IMR-90 (cell line): Measurements from ENCODE around the gene ODF2. TPM values are rescaled to one million over a fixed set of nuclear protein-coding genes. Genes with fewer than 3 reads are reported as not detected.

Experiments used
- ATAC-seq: fragments of 200-7000 bp; cut with Tn5 transposase; 2 replicates; pipeline ENCODE4 v1.9.1; 2020; ENCODE audit warnings: low read depth, mild to moderate bottlenecking, moderate library complexity
- BruUV-seq: library from RNA; stranded (reverse); fragments of 400-500 nt; replicated peaks from 2 replicates; lab custom pipeline; 2021; lab: Mats Ljungman, UMichigan
- CTCF ChIA-PET: fragments of 300-600 bp; formaldehyde crosslinking; extraction: SDS; loops from one replicate; lab custom pipeline; 2021; ENCODE audit warnings: antibody characterized with exemption; lab: Yijun Ruan, JAX
- POLR2A ChIA-PET: fragments of 300-600 bp; sonication (Branson Sonifier 250); formaldehyde crosslinking; loops from one replicate; lab custom pipeline; 2022; ENCODE audit warnings: antibody characterized with exemption; ENCODE audit not compliant: unreplicated experiment; lab: Charles Lee
- DNase-seq: peaks from one replicate; pipeline ENCODE4 v3.0.0; 2013
- H2AFZ ChIP-seq: replicated peaks from 2 replicates; pipeline ENCODE3; 2013; ENCODE audit warnings: low read length, mild to moderate bottlenecking; ENCODE audit not compliant: poor library complexity
- H2AK5ac ChIP-seq: 2 replicates; pipeline ENCODE4 v1.6.1; 2013; ENCODE audit warnings: low read depth, low read length, inconsistent platforms
- H2AK9ac ChIP-seq: replicated peaks from 2 replicates; pipeline ENCODE3; 2013; ENCODE audit warnings: mild to moderate bottlenecking, low read depth, low read length, moderate library complexity; ENCODE audit not compliant: poor library complexity
- H2BK120ac ChIP-seq: 2 replicates; pipeline ENCODE4 v1.6.1; 2013; ENCODE audit warnings: low read depth, low read length, inconsistent platforms
- H2BK15ac ChIP-seq: 3 replicates; pipeline ENCODE4 v1.6.1; 2013; ENCODE audit warnings: low read depth, low read length, inconsistent platforms
- H2BK20ac ChIP-seq: 2 replicates; pipeline ENCODE4 v1.6.1; 2013; ENCODE audit warnings: low read depth, mild to moderate bottlenecking, inconsistent platforms, low read length, moderate library complexity
- H2BK5ac ChIP-seq: 2 replicates; pipeline ENCODE4 v1.6.1; 2013; ENCODE audit warnings: mild to moderate bottlenecking, low read depth, low read length, inconsistent platforms; ENCODE audit not compliant: poor library complexity, severe bottlenecking
- H3K14ac ChIP-seq: replicated peaks from 2 replicates; pipeline ENCODE4 v1.6.1; 2013; ENCODE audit warnings: low read depth, low read length, inconsistent platforms
- H3K18ac ChIP-seq: 2 replicates; pipeline ENCODE4 v1.6.1; 2013; ENCODE audit warnings: low read depth, low read length, control low read depth
- H3K23ac ChIP-seq: 2 replicates; pipeline ENCODE4 v1.6.1; 2013; ENCODE audit warnings: low read depth, low read length, inconsistent platforms
- H3K27ac ChIP-seq: 2 replicates; pipeline ENCODE4 v1.5.1; 2013; ENCODE audit warnings: mild to moderate bottlenecking, control low read depth, low read length; ENCODE audit not compliant: insufficient read depth
- H3K27me3 ChIP-seq: 2 replicates; pipeline ENCODE4 v1.6.1; 2013; ENCODE audit warnings: low read length; ENCODE audit not compliant: control insufficient read depth, insufficient read depth
- H3K36me3 ChIP-seq: 2 replicates; pipeline ENCODE4 v1.6.1; 2013; ENCODE audit warnings: low read length, mixed read lengths; ENCODE audit not compliant: control insufficient read depth, insufficient read depth
- H3K4ac ChIP-seq: 2 replicates; pipeline ENCODE4 v1.6.1; 2013; ENCODE audit warnings: low read depth, low read length, inconsistent platforms
- H3K4me1 ChIP-seq: 2 replicates; pipeline ENCODE4 v1.6.1; 2013; ENCODE audit warnings: low read length, mixed read lengths; ENCODE audit not compliant: control insufficient read depth, insufficient read depth
- H3K4me2 ChIP-seq: 2 replicates; pipeline ENCODE4 v1.6.1; 2013; ENCODE audit warnings: low read depth, mild to moderate bottlenecking, control low read depth, low read length, moderate library complexity
- H3K4me3 ChIP-seq: 2 replicates; pipeline ENCODE4 v1.5.1; 2013; ENCODE audit warnings: low read depth, mild to moderate bottlenecking, control low read depth, low read length, moderate library complexity; ENCODE audit not compliant: insufficient read depth
- H3K56ac ChIP-seq: 2 replicates; pipeline ENCODE4 v1.6.1; 2013; ENCODE audit warnings: low read length, inconsistent platforms; ENCODE audit not compliant: insufficient read depth; ENCODE audit errors: extremely low read depth
- H3K79me1 ChIP-seq, 2 experiments: 2 replicates each; pipeline ENCODE4 v1.6.1; 2013; ENCODE audit warnings: low read length in 2 of 2, inconsistent platforms in 1 of 2, low read depth in 1 of 2
- H3K9ac ChIP-seq: 2 replicates; pipeline ENCODE4 v1.6.1; 2013; ENCODE audit warnings: low read depth, low read length, control low read depth
- H3K9me1 ChIP-seq: 2 replicates; pipeline ENCODE4 v1.6.1; 2013; ENCODE audit warnings: low read length, inconsistent platforms; ENCODE audit not compliant: insufficient read depth
- H3K9me3 ChIP-seq: 2 replicates; pipeline ENCODE4 v1.6.1; 2013; ENCODE audit warnings: low read length; ENCODE audit not compliant: control insufficient read depth, insufficient read depth
- H4K20me1 ChIP-seq: 2 replicates; pipeline ENCODE4 v1.6.1; 2013; ENCODE audit warnings: low read length, inconsistent platforms; ENCODE audit not compliant: insufficient read depth
- H4K5ac ChIP-seq: 2 replicates; pipeline ENCODE4 v1.6.1; 2013; ENCODE audit warnings: mild to moderate bottlenecking, low read depth, low read length, control low read depth
- H4K8ac ChIP-seq, 2 experiments: 2 replicates each; pipeline ENCODE4 v1.6.1; 2013; ENCODE audit warnings: low read depth in 2 of 2, low read length in 2 of 2, control low read depth in 1 of 2, inconsistent platforms in 1 of 2
- H4K91ac ChIP-seq: 2 replicates; pipeline ENCODE4 v1.6.1; 2013; ENCODE audit warnings: low read depth, low read length, inconsistent platforms; ENCODE audit not compliant: insufficient read depth
- CHD1 ChIP-seq: IDR thresholded peaks from 2 replicates; pipeline ENCODE4 v1.6.1; 2012; ENCODE audit warnings: low read depth, low read length, improper control_type of control experiment
- MAFK ChIP-seq: IDR thresholded peaks from 2 replicates; pipeline ENCODE4 v1.6.1; 2012; ENCODE audit warnings: low read depth, low read length, improper control_type of control experiment
- MXI1 ChIP-seq: IDR thresholded peaks from 2 replicates; pipeline ENCODE4 v1.6.1; 2012; ENCODE audit warnings: low read depth, mild to moderate bottlenecking, low read length, moderate library complexity, borderline replicate concordance
- RCOR1 ChIP-seq: IDR thresholded peaks from 2 replicates; pipeline ENCODE4 v1.6.1; 2012; ENCODE audit warnings: mild to moderate bottlenecking, low read length, improper control_type of control experiment; ENCODE audit not compliant: insufficient replicate concordance
- WGBS, 2 experiments: methylation state at CpG; one replicate each; pipeline versions ENCODE4 v1.1.5 to v1.1.7; 2013; ENCODE audit warnings: missing lambda C conversion rate in 2 of 2; ENCODE audit not compliant: insufficient read length in 1 of 2; ENCODE audit errors: extremely low coverage in 2 of 2; 5-methylcytosine and 5-hydroxymethylcytosine counted together
- dilution Hi-C: fragments of 300-500 bp; cut with HindIII; formaldehyde crosslinking; loops from one replicate; pipeline ENCODE4 v1.14.3; 2018; ENCODE audit warnings: low sequenced_read_pairs; ENCODE audit not compliant: unreplicated experiment
- in situ Hi-C: fragments of 300-500 bp; cut with MboI; formaldehyde crosslinking; loops from 3 replicates; pipeline ENCODE4 v1.14.3; 2019; ENCODE audit warnings: low sequenced_read_pairs, inconsistent platforms, mixed read lengths
- intact Hi-C: fragments of 100-400 bp; cut with micrococcal nuclease; formaldehyde crosslinking; loops from 2 replicates; pipeline ENCODE4 v1.10.0; 2022
- polyA plus RNA-seq, 3 experiments: library from polyadenylated mRNA; depleted of rRNA; stranded (reverse); fragments of >200 nt; gene quantifications; 2 replicates each; pipeline ENCODE4 v1.2.3, GENCODE V29; 2012; ENCODE audit warnings: low replicate concordance in 1 of 3
- total RNA-seq: library from RNA; depleted of rRNA; stranded (reverse); fragments of >200 nt; gene quantifications from 2 replicates; pipeline ENCODE4 v1.2.3, GENCODE V29; 2012

ODF2 gene
- total and polyA plus RNA-seq, 2 of the 4 experiments (the other 2 are of a cell fraction): 40.2 to 46.4 TPM

GRCh38 chr9:128439273-128439672, 16.5 kb upstream of the ODF2 start:
- H3K4me3 ChIP-seq: no peak overlapping the region
- H3K9ac ChIP-seq: no peak overlapping the region
- H3K23ac ChIP-seq: no peak overlapping the region
- dilution Hi-C loops (no loop called here), intact Hi-C loops (no loop called here), in situ Hi-C loops (no loop called here)
- H3K36me3 ChIP-seq: peaks cover 8% of the 10 kb centered on the region; the same call in 1 of the 2 replicates
- no peak overlapping the region for H2BK5ac ChIP-seq
- no peak overlapping the region for H4K8ac ChIP-seq
- no peaks in the 10 kb centered on the region; a peak in 1 of 4 replicates for H3K79me1 ChIP-seq
- H3K4ac ChIP-seq: no peak overlapping the region
- CTCF ChIA-PET: interaction anchor here (0.7 to 2.7 kb wide), 5 partner anchors 8 to 77 kb away, joined by 3 to 16 read pairs (median 4); partner anchors contain the start of genes CERCAM and URM1
- H3K9me3 ChIP-seq: no peaks in the 10 kb centered on the region
- H2AK9ac ChIP-seq: no peak overlapping the region
- H3K9me1 ChIP-seq: peaks cover 5% of the 10 kb centered on the region; the same call in 1 of the 2 replicates
- POLR2A ChIA-PET: no interaction called here
- H3K27me3 ChIP-seq: no peaks in the 10 kb centered on the region
- no peak overlapping the region for H2AFZ ChIP-seq
- no peak overlapping the region for H4K5ac ChIP-seq
- no peaks in the 10 kb centered on the region for H4K20me1 ChIP-seq
- DNase-seq (no peak), ATAC-seq (no peak)
- no peak overlapping the region for H3K18ac ChIP-seq
- no TSS peak for BruUV-seq
- no peak overlapping the region for H3K14ac ChIP-seq
- H3K4me2 ChIP-seq: no peak overlapping the region
- no peak overlapping the region for H2BK15ac ChIP-seq
- H3K56ac ChIP-seq: no peak overlapping the region
- no peak overlapping the region for H4K91ac ChIP-seq
- no peak overlapping the region for H2BK20ac ChIP-seq
- 80% methylated on average over 1 of the region's 7 CpGs; no CpG with 5 or more reads in 1 of the 2 experiments for WGBS, 2 experiments
- no peak overlapping the region for H2BK120ac ChIP-seq
- TF ChIP-seq CHD1 (no peak), RCOR1 (no peak), MAFK (no peak), MXI1 (no peak)
- no peaks in the 10 kb centered on the region for H3K4me1 ChIP-seq
- no peak overlapping the region for H3K27ac ChIP-seq
- H2AK5ac ChIP-seq: 0 out of 2 replicates have a peak overlapping the region, but pooled peaks have one; percentile 9
